Activated CD8-positive, alpha-beta memory T cell treated with anti-CD3 and anti-CD28 coated beads for 1 hour (primary cell): ENCODE results near the gene TEKT1.
"Not testable (repeated sequence)": the region's sequence is repeated elsewhere in the genome, so short reads cannot be mapped to it uniquely, and the experiment has no call there.

Experiments
- DNase-seq, 2 donors: peaks; one replicate each; pipeline ENCODE4 v3.0.0-alpha.2; 2020; ENCODE audit warnings: low read depth in 1 of 2; ENCODE audit errors: extremely low read depth in 1 of 2

The TEKT1 gene

GRCh38 chr17:6831661-6832263, at the start of gene TEKT1:
TSS of gene TEKT1 (minus strand) at chr17:6831729. CDS start at chr17:6830376, 1,353 bp downstream.
- DNase-seq = peak; percentile 35 to 51

GRCh38 chr17:6879221-6879975, 47.9 kb upstream of the TEKT1 start:
- not testable (repeated sequence) for DNase-seq

GRCh38 chr17:6875276-6875675, 43.7 kb upstream of the TEKT1 start:
- DNase-seq = not testable (repeated sequence)

- DNase-seq = no peak
Measured at GRCh38 chr17:6872936-6873335, 41.4 kb upstream of the TEKT1 start.

GRCh38 chr17:6870841-6871240, 39.3 kb upstream of the TEKT1 start:
- DNase-seq = no peak

- no peak for DNase-seq
Measured at GRCh38 chr17:6868582-6868981, 37.1 kb upstream of the TEKT1 start.

GRCh38 chr17:6867849-6868248, 36.3 kb upstream of the TEKT1 start:
- DNase-seq = no peak

GRCh38 chr17:6862825-6863224, 31.3 kb upstream of the TEKT1 start:
- DNase-seq = no peak

- DNase-seq = no peak
Measured at GRCh38 chr17:6862122-6862521, 30.6 kb upstream of the TEKT1 start.

- DNase-seq = no peak
Measured at GRCh38 chr17:6857904-6858303, 26.4 kb upstream of the TEKT1 start.

- no peak for DNase-seq
Measured at GRCh38 chr17:6857336-6857735, 25.8 kb upstream of the TEKT1 start.

GRCh38 chr17:6856051-6856450, 24.5 kb upstream of the TEKT1 start:
- no peak for DNase-seq

GRCh38 chr17:6853764-6854442, 22.4 kb upstream of the TEKT1 start:
- no peak for DNase-seq

- DNase-seq = not testable (repeated sequence)
Measured at GRCh38 chr17:6848545-6849179, 17.1 kb upstream of the TEKT1 start.

- not testable (repeated sequence) for DNase-seq
Measured at GRCh38 chr17:6846138-6846537, 14.6 kb upstream of the TEKT1 start.

- not testable (repeated sequence) for DNase-seq
Measured at GRCh38 chr17:6844406-6844805, 12.9 kb upstream of the TEKT1 start.

GRCh38 chr17:6843241-6843880, 11.8 kb upstream of the TEKT1 start:
- no peak for DNase-seq

- DNase-seq = not testable (repeated sequence)
Measured at GRCh38 chr17:6841769-6842168, 10.2 kb upstream of the TEKT1 start.

GRCh38 chr17:6830383-6830986, 1.0 kb downstream of the TEKT1 start:
- no peak for DNase-seq

GRCh38 chr17:6823011-6823442, 8.5 kb downstream of the TEKT1 start:
- no peak for DNase-seq
